Stimulated activated CD8-positive, alpha-beta memory T cell treated with anti-CD3 and anti-CD28 coated beads, Interleukin-12 subunit alpha, Interleukin-12 subunit beta, amount 100 ng/mL, for 24 hours (primary cell): ENCODE measurements around the gene MEGF11.
"Not testable (repeated sequence)": the region's sequence is repeated elsewhere in the genome, so short reads cannot be mapped to it uniquely, and the experiment has no call there.

Source experiments
- DNase-seq: peaks from one replicate; pipeline ENCODE4 v3.0.0-alpha.2; 2020; ENCODE audit errors: extremely low read depth

The MEGF11 gene

GRCh38 chr15:66003129-66003528 lies 250.4 kb downstream of the MEGF11 start:
- DNase-seq = not testable (repeated sequence)

- no peak for DNase-seq
Observed at GRCh38 chr15:66001717-66002426, 251.7 kb downstream of the MEGF11 start.

- DNase-seq = no peak
Observed at GRCh38 chr15:66001042-66001441, 252.5 kb downstream of the MEGF11 start.

- no peak for DNase-seq
Observed at GRCh38 chr15:65998486-65998885, 255.1 kb downstream of the MEGF11 start.

GRCh38 chr15:65996901-65997300 lies 256.6 kb downstream of the MEGF11 start:
- DNase-seq = no peak

GRCh38 chr15:65994832-65995231 lies 258.7 kb downstream of the MEGF11 start:
- no peak for DNase-seq

- no peak for DNase-seq
Observed at GRCh38 chr15:65993762-65994161, 259.8 kb downstream of the MEGF11 start.

- DNase-seq = no peak
Observed at GRCh38 chr15:65993236-65993635, 260.3 kb downstream of the MEGF11 start.

- no peak for DNase-seq
Observed at GRCh38 chr15:65991721-65992483, 261.6 kb downstream of the MEGF11 start.

GRCh38 chr15:65990298-65990981 lies 263.1 kb downstream of the MEGF11 start:
- DNase-seq = no peak

- no peak for DNase-seq
Observed at GRCh38 chr15:65987100-65987499, 266.4 kb downstream of the MEGF11 start.

- DNase-seq = no peak
Observed at GRCh38 chr15:65986416-65986815, 267.1 kb downstream of the MEGF11 start.

- no peak for DNase-seq
Observed at GRCh38 chr15:65985387-65985786, 268.2 kb downstream of the MEGF11 start.

GRCh38 chr15:65982627-65983322 lies 270.8 kb downstream of the MEGF11 start:
- no peak for DNase-seq

GRCh38 chr15:65981837-65982626 lies 271.5 kb downstream of the MEGF11 start:
- peak; percentile 34 for DNase-seq

- DNase-seq = no peak
Observed at GRCh38 chr15:65980824-65981456, 272.6 kb downstream of the MEGF11 start.

- no peak for DNase-seq
Observed at GRCh38 chr15:65979837-65980236, 273.7 kb downstream of the MEGF11 start.

- no peak for DNase-seq
Observed at GRCh38 chr15:65979316-65979715, 274.2 kb downstream of the MEGF11 start.

- no peak for DNase-seq
Observed at GRCh38 chr15:65978110-65978509, 275.4 kb downstream of the MEGF11 start.

GRCh38 chr15:65976196-65976595 lies 277.4 kb downstream of the MEGF11 start:
- DNase-seq = not testable (repeated sequence)

- DNase-seq = no peak
Observed at GRCh38 chr15:65971741-65971995, 281.9 kb downstream of the MEGF11 start.
